Measurements from ENCODE around the gene NPAS2.
A peak's percentile ranks its signal among the peaks of the same experiment; 100 is the strongest.

NPAS2 gene

GRCh38 chr2:100785626-100786296 lies 34.2 kb upstream of the NPAS2 start:
- TF ChIP-seq CTCF (IDR thresholded peaks at IDR 0.05; ENCODE audit: low read length, missing control alignments) = no peak
- H3K4me3 ChIP-seq (replicated peaks; ENCODE audit: low read depth, low read length) = no peak overlapping the region
- no peak for DNase-seq (ENCODE audit: low read depth)

GRCh38 chr2:100786297-100786658 lies 33.7 kb upstream of the NPAS2 start:
- peak; percentile 74 for DNase-seq (ENCODE audit: low read depth)
- no peak overlapping the region for H3K4me3 ChIP-seq (replicated peaks; ENCODE audit: low read depth, low read length)

GRCh38 chr2:100786985-100787384 lies 33.0 kb upstream of the NPAS2 start:
- no peak overlapping the region for H3K4me3 ChIP-seq (replicated peaks; ENCODE audit: low read depth, low read length)
- no peak for TF ChIP-seq CTCF (IDR thresholded peaks at IDR 0.05; ENCODE audit: low read length, missing control alignments)
- DNase-seq (ENCODE audit: low read depth) = no peak

More at GRCh38 chr2:100786297-100786658, 33.7 kb upstream of the NPAS2 start:
- TF ChIP-seq CTCF (IDR thresholded peaks at IDR 0.05; ENCODE audit: low read length, missing control alignments) = no peak

- TF ChIP-seq CTCF (IDR thresholded peaks at IDR 0.05; ENCODE audit: low read length, missing control alignments) = no peak
- DNase-seq (ENCODE audit: low read depth) = no peak
These were observed 30.6 kb upstream of the NPAS2 start for GRCh38 chr2:100789361-100789760.

GRCh38 chr2:100791294-100791935 lies 28.5 kb upstream of the NPAS2 start:
- no peak for TF ChIP-seq CTCF (IDR thresholded peaks at IDR 0.05; ENCODE audit: low read length, missing control alignments)
- DNase-seq (ENCODE audit: low read depth) = no peak
- no peak overlapping the region for H3K4me3 ChIP-seq (replicated peaks; ENCODE audit: low read depth, low read length)

More at GRCh38 chr2:100789361-100789760, 30.6 kb upstream of the NPAS2 start:
- no peak overlapping the region for H3K4me3 ChIP-seq (replicated peaks; ENCODE audit: low read depth, low read length)

- TF ChIP-seq CTCF (IDR thresholded peaks at IDR 0.05; ENCODE audit: low read length, missing control alignments) = no peak
- DNase-seq (ENCODE audit: low read depth) = no peak
- H3K4me3 ChIP-seq (replicated peaks; ENCODE audit: low read depth, low read length) = no peak overlapping the region
These were observed 28.0 kb upstream of the NPAS2 start for GRCh38 chr2:100791936-100792308.

- TF ChIP-seq CTCF (IDR thresholded peaks at IDR 0.05; ENCODE audit: low read length, missing control alignments) = no peak
- no peak overlapping the region for H3K4me3 ChIP-seq (replicated peaks; ENCODE audit: low read depth, low read length)
- DNase-seq (ENCODE audit: low read depth) = no peak
These were observed 26.7 kb upstream of the NPAS2 start for GRCh38 chr2:100793220-100793619.
